ENCODE results near the gene EFHD2. TPM values are rescaled to one million over a fixed set of nuclear protein-coding genes. Genes with fewer than 3 reads are reported as not detected.

Gene EFHD2
- total RNA-seq, 1 donor from 2014 or later = 57.2 TPM

- intact Hi-C loops (cut with DNase I) = no loop called here
Measured at GRCh38 chr1:15435239-15436077, 25.8 kb downstream of the EFHD2 start.

GRCh38 chr1:15436881-15437442, 27.3 kb downstream of the EFHD2 start:
- no peak for DNase-seq (ENCODE audit: extremely low spot score in 2 of 2)
- intact Hi-C loops (cut with DNase I) = no loop called here
- no peaks in the 10 kb centered on the region for H3K9me3 ChIP-seq

More at GRCh38 chr1:15435239-15436077, 25.8 kb downstream of the EFHD2 start:
- Histone ChIP-seq H3K9me3 (no peaks in the 10 kb centered on the region), H3K27me3 (no peaks in the 10 kb centered on the region), H3K4me1 (no peaks in the 10 kb centered on the region), H3K4me3 (no peak overlapping the region), H3K36me3 (no peaks in the 10 kb centered on the region), H3K27ac (no peak overlapping the region)
- TF ChIP-seq, protein P1, sequence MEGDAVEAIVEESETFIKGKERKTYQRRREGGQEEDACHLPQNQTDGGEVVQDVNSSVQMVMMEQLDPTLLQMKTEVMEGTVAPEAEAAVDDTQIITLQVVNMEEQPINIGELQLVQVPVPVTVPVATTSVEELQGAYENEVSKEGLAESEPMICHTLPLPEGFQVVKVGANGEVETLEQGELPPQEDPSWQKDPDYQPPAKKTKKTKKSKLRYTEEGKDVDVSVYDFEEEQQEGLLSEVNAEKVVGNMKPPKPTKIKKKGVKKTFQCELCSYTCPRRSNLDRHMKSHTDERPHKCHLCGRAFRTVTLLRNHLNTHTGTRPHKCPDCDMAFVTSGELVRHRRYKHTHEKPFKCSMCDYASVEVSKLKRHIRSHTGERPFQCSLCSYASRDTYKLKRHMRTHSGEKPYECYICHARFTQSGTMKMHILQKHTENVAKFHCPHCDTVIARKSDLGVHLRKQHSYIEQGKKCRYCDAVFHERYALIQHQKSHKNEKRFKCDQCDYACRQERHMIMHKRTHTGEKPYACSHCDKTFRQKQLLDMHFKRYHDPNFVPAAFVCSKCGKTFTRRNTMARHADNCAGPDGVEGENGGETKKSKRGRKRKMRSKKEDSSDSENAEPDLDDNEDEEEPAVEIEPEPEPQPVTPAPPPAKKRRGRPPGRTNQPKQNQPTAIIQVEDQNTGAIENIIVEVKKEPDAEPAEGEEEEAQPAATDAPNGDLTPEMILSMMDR (IDR thresholded peaks at IDR 0.05) = no peak
- TF ChIP-seq POLR2AphosphoS5 (IDR thresholded peaks at IDR 0.05; ENCODE audit: insufficient read depth in 1 of 2, low read depth in 1 of 2) = no peak
- TF ChIP-seq POLR2A (IDR thresholded peaks at IDR 0.05) = no peak
- no peak for DNase-seq (ENCODE audit: extremely low spot score in 2 of 2)

DNA sequence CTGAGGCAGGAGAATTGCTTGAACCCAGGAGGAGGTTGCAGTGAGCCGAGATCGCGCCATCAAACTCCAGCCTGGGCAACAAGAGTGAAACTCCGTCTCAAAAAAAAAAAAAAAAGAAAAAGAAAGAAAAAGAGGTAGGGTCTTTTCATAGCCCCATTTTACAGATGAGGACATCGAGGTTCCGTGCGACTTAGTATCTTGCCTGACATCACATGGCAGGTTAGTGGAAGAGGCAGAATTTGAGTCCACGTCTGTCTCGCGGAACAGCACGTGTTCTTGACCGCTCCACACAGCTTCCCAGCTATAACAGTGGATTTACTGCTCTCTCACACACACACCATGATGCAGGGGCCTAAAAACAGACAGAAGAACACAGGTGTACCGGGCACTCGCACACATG, 29.6 kb downstream of the EFHD2 start:
- no peak for DNase-seq (ENCODE audit: extremely low spot score in 2 of 2)
- no peaks in the 10 kb centered on the region for H3K27me3 ChIP-seq
- H3K9me3 ChIP-seq = no peaks in the 10 kb centered on the region
- no peak overlapping the region for H3K27ac ChIP-seq
- H3K36me3 ChIP-seq = no peaks in the 10 kb centered on the region
- no peak overlapping the region for H3K4me3 ChIP-seq
- H3K4me1 ChIP-seq = no peaks in the 10 kb centered on the region
- intact Hi-C loops (cut with DNase I) = no loop called here
- TF ChIP-seq, protein P1 (IDR thresholded peaks at IDR 0.05) = no peak
- TF ChIP-seq POLR2AphosphoS5 (IDR thresholded peaks at IDR 0.05; ENCODE audit: insufficient read depth in 1 of 2, low read depth in 1 of 2) (no peak), POLR2A (IDR thresholded peaks at IDR 0.05) (no peak)

More at GRCh38 chr1:15436881-15437442, 27.3 kb downstream of the EFHD2 start:
- H3K27ac ChIP-seq = no peak overlapping the region
- no peak overlapping the region for H3K4me3 ChIP-seq
- no peaks in the 10 kb centered on the region for H3K36me3 ChIP-seq
- no peaks in the 10 kb centered on the region for H3K27me3 ChIP-seq
- H3K4me1 ChIP-seq = no peaks in the 10 kb centered on the region
- TF ChIP-seq, protein P1 (IDR thresholded peaks at IDR 0.05) = no peak

GRCh38 chr1:15440357-15440756, 30.7 kb downstream of the EFHD2 start:
- intact Hi-C loops (cut with DNase I) = no loop called here
- H3K4me3 ChIP-seq = no peak overlapping the region
- H3K4me1 ChIP-seq = no peaks in the 10 kb centered on the region
- no peak for DNase-seq (ENCODE audit: extremely low spot score in 2 of 2)
- TF ChIP-seq, protein P1 (IDR thresholded peaks at IDR 0.05) = no peak
- TF ChIP-seq POLR2AphosphoS5 (IDR thresholded peaks at IDR 0.05; ENCODE audit: insufficient read depth in 1 of 2, low read depth in 1 of 2) (no peak), POLR2A (IDR thresholded peaks at IDR 0.05) (no peak)
- no peaks in the 10 kb centered on the region for H3K36me3 ChIP-seq
- no peaks in the 10 kb centered on the region for H3K27me3 ChIP-seq
- no peaks in the 10 kb centered on the region for H3K9me3 ChIP-seq
- no peak overlapping the region for H3K27ac ChIP-seq

GRCh38 chr1:15441247-15441646, 31.6 kb downstream of the EFHD2 start:
- Histone ChIP-seq H3K27me3 (no peaks in the 10 kb centered on the region), H3K4me3 (no peak overlapping the region), H3K36me3 (no peaks in the 10 kb centered on the region), H3K4me1 (no peaks in the 10 kb centered on the region), H3K9me3 (no peaks in the 10 kb centered on the region), H3K27ac (no peak overlapping the region)
- TF ChIP-seq POLR2A (IDR thresholded peaks at IDR 0.05) = no peak
- TF ChIP-seq POLR2AphosphoS5 (IDR thresholded peaks at IDR 0.05; ENCODE audit: insufficient read depth in 1 of 2, low read depth in 1 of 2) = no peak
- TF ChIP-seq, protein P1 (IDR thresholded peaks at IDR 0.05) = no peak
- DNase-seq (ENCODE audit: extremely low spot score in 2 of 2) = no peak
- intact Hi-C loops (cut with DNase I) = no loop called here

Data from vagina (tissue), 2 donors.